ENCODE data around the gene PHACTR4. TPM values are rescaled to one million over a fixed set of nuclear protein-coding genes. Genes with fewer than 3 reads are reported as not detected.

PHACTR4 gene
- total and polyA plus RNA-seq, 2 of the 4 experiments (the other 2 are of a cell fraction): 7.5 to 15.0 TPM

DNA sequence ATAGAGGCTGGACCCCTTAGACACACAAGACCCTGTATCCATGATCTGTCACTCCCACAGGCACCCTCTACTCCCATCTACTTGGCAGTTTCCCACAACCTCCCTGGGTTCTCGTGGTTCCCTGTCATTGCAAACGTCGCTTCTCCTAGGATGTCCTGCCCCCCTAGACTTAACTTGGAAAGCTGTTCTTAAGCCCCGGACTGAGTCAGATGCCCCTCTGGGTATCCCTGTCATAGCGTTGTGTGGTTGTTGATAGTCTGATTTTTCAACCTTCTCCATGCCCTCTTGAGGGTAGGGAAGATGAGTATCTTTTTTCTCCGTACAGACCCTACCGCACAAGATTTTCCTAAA is 148.1 kb downstream of the PHACTR4 start:
- DNase-seq: peak; percentile 37
- H2BK15ac ChIP-seq (ENCODE audit: low read depth, low read length): no peak overlapping the region
- ATAC-seq (ENCODE audit: low read depth): peak; percentile 13
- H3K14ac ChIP-seq (replicated peaks; ENCODE audit: low read depth, low read length): no peak overlapping the region; the same call in 1 of the 2 replicates
- peak overlapping the region; percentile 64; the same call in 1 of the 2 replicates for H3K23ac ChIP-seq (ENCODE audit: low read depth, low read length)
- in situ Hi-C loops (cut with MboI; ENCODE audit: low sequenced_read_pairs) (loop anchor here (5.0 kb wide), 1 partner anchor 85 kb away; no protein-coding TSS in a partner anchor), dilution Hi-C loops (cut with HindIII; ENCODE audit: low sequenced_read_pairs, unreplicated experiment) (no loop called here), intact Hi-C loops (cut with micrococcal nuclease) (loop anchor here (5.0 kb wide), 2 partner anchors 65 to 360 kb away; no protein-coding TSS in a partner anchor)
- H4K5ac ChIP-seq (ENCODE audit: low read depth, low read length): no peak overlapping the region
- H2BK5ac ChIP-seq (ENCODE audit: low read depth, low read length, poor library complexity, severe bottlenecking): no peak overlapping the region
- ChIA-PET CTCF (interaction anchor here (0.5 kb wide), 1 partner anchor 10 kb away, joined by 3 read pairs; no protein-coding TSS in a partner anchor), POLR2A (ENCODE audit: unreplicated experiment) (interaction anchor here (0.5 kb wide), 1 partner anchor 138 kb away, joined by 4 read pairs; no protein-coding TSS in a partner anchor)
- peak overlapping the region; percentile 67 for H3K4me2 ChIP-seq (ENCODE audit: low read depth, low read length)
- H3K36me3 ChIP-seq (ENCODE audit: control insufficient read depth, insufficient read depth, low read length): peaks cover 5% of the 10 kb centered on the region
- H2BK20ac ChIP-seq (ENCODE audit: low read depth, low read length): no peak overlapping the region
- TF ChIP-seq, protein P1, sequence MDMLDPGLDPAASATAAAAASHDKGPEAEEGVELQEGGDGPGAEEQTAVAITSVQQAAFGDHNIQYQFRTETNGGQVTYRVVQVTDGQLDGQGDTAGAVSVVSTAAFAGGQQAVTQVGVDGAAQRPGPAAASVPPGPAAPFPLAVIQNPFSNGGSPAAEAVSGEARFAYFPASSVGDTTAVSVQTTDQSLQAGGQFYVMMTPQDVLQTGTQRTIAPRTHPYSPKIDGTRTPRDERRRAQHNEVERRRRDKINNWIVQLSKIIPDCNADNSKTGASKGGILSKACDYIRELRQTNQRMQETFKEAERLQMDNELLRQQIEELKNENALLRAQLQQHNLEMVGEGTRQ (IDR thresholded peaks at IDR 0.05; ENCODE audit: low read depth, low read length): no peak
- TF ChIP-seq MAZ (IDR thresholded peaks at IDR 0.05; ENCODE audit: borderline replicate concordance, low read depth, low read length) (no peak), MAFK (IDR thresholded peaks at IDR 0.05; ENCODE audit: low read depth, low read length) (no peak), MXI1 (IDR thresholded peaks at IDR 0.05; ENCODE audit: borderline replicate concordance, low read depth, low read length) (no peak), POLR2A (IDR thresholded peaks at IDR 0.05; ENCODE audit: low read depth, low read length) (no peak; the same call in 1 of the 2 replicates), RAD21 (IDR thresholded peaks at IDR 0.05; ENCODE audit: low read length) (no peak), ELK1 (IDR thresholded peaks at IDR 0.05; ENCODE audit: borderline replicate concordance, low read depth, low read length) (no peak), FOS (IDR thresholded peaks at IDR 0.05; ENCODE audit: low read depth, low read length) (no peak), CHD1 (IDR thresholded peaks at IDR 0.05; ENCODE audit: low read depth, low read length) (no peak), RCOR1 (IDR thresholded peaks at IDR 0.05; ENCODE audit: insufficient replicate concordance, low read length) (no peak), NFE2L2 (IDR thresholded peaks at IDR 0.05; ENCODE audit: low read depth, low read length) (no peak), CEBPB (IDR thresholded peaks at IDR 0.05; ENCODE audit: low read depth, low read length) (no peak), SMC3 (IDR thresholded peaks at IDR 0.05; ENCODE audit: low read depth, low read length) (no peak)
- TF ChIP-seq, protein P2, sequence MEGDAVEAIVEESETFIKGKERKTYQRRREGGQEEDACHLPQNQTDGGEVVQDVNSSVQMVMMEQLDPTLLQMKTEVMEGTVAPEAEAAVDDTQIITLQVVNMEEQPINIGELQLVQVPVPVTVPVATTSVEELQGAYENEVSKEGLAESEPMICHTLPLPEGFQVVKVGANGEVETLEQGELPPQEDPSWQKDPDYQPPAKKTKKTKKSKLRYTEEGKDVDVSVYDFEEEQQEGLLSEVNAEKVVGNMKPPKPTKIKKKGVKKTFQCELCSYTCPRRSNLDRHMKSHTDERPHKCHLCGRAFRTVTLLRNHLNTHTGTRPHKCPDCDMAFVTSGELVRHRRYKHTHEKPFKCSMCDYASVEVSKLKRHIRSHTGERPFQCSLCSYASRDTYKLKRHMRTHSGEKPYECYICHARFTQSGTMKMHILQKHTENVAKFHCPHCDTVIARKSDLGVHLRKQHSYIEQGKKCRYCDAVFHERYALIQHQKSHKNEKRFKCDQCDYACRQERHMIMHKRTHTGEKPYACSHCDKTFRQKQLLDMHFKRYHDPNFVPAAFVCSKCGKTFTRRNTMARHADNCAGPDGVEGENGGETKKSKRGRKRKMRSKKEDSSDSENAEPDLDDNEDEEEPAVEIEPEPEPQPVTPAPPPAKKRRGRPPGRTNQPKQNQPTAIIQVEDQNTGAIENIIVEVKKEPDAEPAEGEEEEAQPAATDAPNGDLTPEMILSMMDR (conservative IDR thresholded peaks at IDR 0.05; ENCODE audit: low read depth, low read length): no peak
- peaks cover 9% of the 10 kb centered on the region for H3K4me1 ChIP-seq (ENCODE audit: control insufficient read depth, insufficient read depth, low read length)
- peak overlapping the region; percentile 19; the same call in 1 of the 2 replicates for H3K9ac ChIP-seq (ENCODE audit: low read depth, low read length)
- H3K56ac ChIP-seq (ENCODE audit: extremely low read depth, insufficient read depth, low read length): no peak overlapping the region
- H2BK120ac ChIP-seq (ENCODE audit: low read depth, low read length): no peak overlapping the region
- H3K27ac ChIP-seq (ENCODE audit: insufficient read depth, low read length): peak overlapping the region; percentile 2; the same call in 1 of the 2 replicates
- H4K8ac ChIP-seq (ENCODE audit: low read depth in 2 of 2, low read length in 2 of 2): no peak overlapping the region; a peak in 1 of 4 replicates
- H3K79me1 ChIP-seq (ENCODE audit: low read depth in 1 of 2, low read length in 2 of 2): peaks cover 17 to 42% of the 10 kb centered on the region in 2 experiments
- no peak overlapping the region for H4K91ac ChIP-seq (ENCODE audit: insufficient read depth, low read depth, low read length)
- H3K4me3 ChIP-seq (ENCODE audit: insufficient read depth, low read depth, low read length): no peak overlapping the region
- H4K20me1 ChIP-seq (ENCODE audit: insufficient read depth, low read length): peaks cover 64% of the 10 kb centered on the region
- H2AFZ ChIP-seq (replicated peaks; ENCODE audit: low read length, poor library complexity): no peak overlapping the region
- no peaks in the 10 kb centered on the region; the same call in 1 of the 2 replicates for H3K9me1 ChIP-seq (ENCODE audit: insufficient read depth, low read length)
- no peaks in the 10 kb centered on the region for H3K27me3 ChIP-seq (ENCODE audit: control insufficient read depth, insufficient read depth, low read length)
- BruUV-seq (replicated peaks): no TSS peak
- H2AK9ac ChIP-seq (replicated peaks; ENCODE audit: low read depth, low read length, poor library complexity): no peak overlapping the region
- H3K4ac ChIP-seq (ENCODE audit: low read depth, low read length): peak overlapping the region; percentile 12; the same call in 1 of the 2 replicates
- WGBS, 2 experiments (ENCODE audit: extremely low coverage in 2 of 2, insufficient read length in 1 of 2): 0% methylated on average over 1 of the region's 7 CpGs; no CpG with 5 or more reads in 1 of the 2 experiments
- H2AK5ac ChIP-seq (ENCODE audit: low read depth, low read length): peak overlapping the region; percentile 42; the same call in 1 of the 2 replicates
- no peak overlapping the region for H3K18ac ChIP-seq (ENCODE audit: low read depth, low read length)
- H3K9me3 ChIP-seq (ENCODE audit: control insufficient read depth, insufficient read depth, low read length): no peaks in the 10 kb centered on the region
